BLaER1 (cell line): Measurements from ENCODE around the gene CYP2J2.

Experiments used
- H3K27ac ChIP-seq: shearing (Covaris generic); formaldehyde crosslinking; 2 replicates; pipeline ENCODE4 v1.8.1; 2022
- H3K27me3 ChIP-seq: shearing (Covaris generic); formaldehyde crosslinking; 2 replicates; pipeline ENCODE4 v1.8.1; 2022
- H3K36me3 ChIP-seq: shearing (Covaris generic); formaldehyde crosslinking; 2 replicates; pipeline ENCODE4 v1.8.1; 2022
- H3K4me1 ChIP-seq: shearing (Covaris generic); formaldehyde crosslinking; 2 replicates; pipeline ENCODE4 v1.8.1; 2022
- H3K4me2 ChIP-seq: shearing (Covaris generic); formaldehyde crosslinking; 2 replicates; pipeline ENCODE4 v1.8.1; 2022
- H3K4me3 ChIP-seq: shearing (Covaris generic); formaldehyde crosslinking; 2 replicates; pipeline ENCODE4 v1.8.1; 2022
- H3K9ac ChIP-seq: shearing (Covaris generic); formaldehyde crosslinking; 2 replicates; pipeline ENCODE4 v1.8.1; 2022
- H3K9me3 ChIP-seq: shearing (Covaris generic); formaldehyde crosslinking; 2 replicates; pipeline ENCODE4 v1.8.1; 2022
- H4K20me1 ChIP-seq: shearing (Covaris generic); formaldehyde crosslinking; 2 replicates; pipeline ENCODE4 v1.8.1; 2022
- Cebpa-rat ChIP-seq: shearing (Covaris generic); IDR thresholded peaks from 2 replicates; pipeline ENCODE4 v1.8.1; 2022

CYP2J2 gene

GRCh38 chr1:59900640-59901039, 25.9 kb downstream of the CYP2J2 start:
- Histone ChIP-seq H3K9me3 (no peaks in the 10 kb centered on the region), H3K27ac (no peak overlapping the region), H3K4me3 (no peak overlapping the region), H3K4me2 (no peak overlapping the region), H3K27me3 (no peaks in the 10 kb centered on the region), H3K4me1 (no peaks in the 10 kb centered on the region), H3K36me3 (no peaks in the 10 kb centered on the region), H4K20me1 (no peaks in the 10 kb centered on the region), H3K9ac (no peak overlapping the region)
- no peak for TF ChIP-seq Cebpa-rat

GRCh38 chr1:59898927-59899326, 27.6 kb downstream of the CYP2J2 start:
- Histone ChIP-seq H3K9me3 (no peaks in the 10 kb centered on the region), H4K20me1 (no peaks in the 10 kb centered on the region), H3K4me3 (no peak overlapping the region), H3K36me3 (no peaks in the 10 kb centered on the region), H3K27me3 (no peaks in the 10 kb centered on the region), H3K4me1 (no peaks in the 10 kb centered on the region), H3K4me2 (no peak overlapping the region), H3K27ac (no peak overlapping the region), H3K9ac (no peak overlapping the region)
- no peak for TF ChIP-seq Cebpa-rat

GRCh38 chr1:59897165-59897564, 29.4 kb downstream of the CYP2J2 start:
- H4K20me1 ChIP-seq: no peaks in the 10 kb centered on the region
- no peak for TF ChIP-seq Cebpa-rat

GRCh38 chr1:59892841-59893811, 33.4 kb downstream of the CYP2J2 start:
- no peak overlapping the region for H3K4me2 ChIP-seq
- TF ChIP-seq Cebpa-rat: no peak

More at GRCh38 chr1:59897165-59897564, 29.4 kb downstream of the CYP2J2 start:
- H3K4me3 ChIP-seq: no peak overlapping the region
- no peaks in the 10 kb centered on the region for H3K9me3 ChIP-seq
- no peaks in the 10 kb centered on the region for H3K4me1 ChIP-seq
- no peak overlapping the region for H3K9ac ChIP-seq
- no peaks in the 10 kb centered on the region for H3K27me3 ChIP-seq
- no peak overlapping the region for H3K27ac ChIP-seq
- H3K4me2 ChIP-seq: no peak overlapping the region
- H3K36me3 ChIP-seq: no peaks in the 10 kb centered on the region

GRCh38 chr1:59885160-59885832, 41.3 kb downstream of the CYP2J2 start:
- no peak overlapping the region for H3K9ac ChIP-seq
- no peak for TF ChIP-seq Cebpa-rat
- H3K4me2 ChIP-seq: no peak overlapping the region
- H3K27ac ChIP-seq: no peak overlapping the region
- no peaks in the 10 kb centered on the region for H3K27me3 ChIP-seq
- H3K36me3 ChIP-seq: no peaks in the 10 kb centered on the region
- no peaks in the 10 kb centered on the region for H3K4me1 ChIP-seq
- no peaks in the 10 kb centered on the region for H4K20me1 ChIP-seq
- H3K9me3 ChIP-seq: peaks cover 26% of the 10 kb centered on the region; the same call in 1 of the 2 replicates
- no peak overlapping the region for H3K4me3 ChIP-seq

More at GRCh38 chr1:59892841-59893811, 33.4 kb downstream of the CYP2J2 start:
- H3K4me3 ChIP-seq: no peak overlapping the region
- H4K20me1 ChIP-seq: no peaks in the 10 kb centered on the region
- no peaks in the 10 kb centered on the region for H3K27me3 ChIP-seq
- H3K9ac ChIP-seq: no peak overlapping the region
- peaks cover 27% of the 10 kb centered on the region; the same call in 1 of the 2 replicates for H3K9me3 ChIP-seq
- H3K36me3 ChIP-seq: no peaks in the 10 kb centered on the region
- H3K27ac ChIP-seq: no peak overlapping the region
- no peaks in the 10 kb centered on the region for H3K4me1 ChIP-seq

GRCh38 chr1:59880735-59881134, 45.8 kb downstream of the CYP2J2 start:
- H4K20me1 ChIP-seq: no peaks in the 10 kb centered on the region
- no peak for TF ChIP-seq Cebpa-rat
- H3K27me3 ChIP-seq: no peaks in the 10 kb centered on the region
- no peak overlapping the region for H3K4me2 ChIP-seq
- no peaks in the 10 kb centered on the region for H3K4me1 ChIP-seq
- H3K9me3 ChIP-seq: peaks cover 22% of the 10 kb centered on the region
- H3K36me3 ChIP-seq: no peaks in the 10 kb centered on the region
- H3K9ac ChIP-seq: no peak overlapping the region
- no peak overlapping the region for H3K27ac ChIP-seq
- no peak overlapping the region for H3K4me3 ChIP-seq

GRCh38 chr1:59879996-59880505, 46.5 kb downstream of the CYP2J2 start:
- TF ChIP-seq Cebpa-rat: no peak
- H3K36me3 ChIP-seq: no peaks in the 10 kb centered on the region
- H3K9me3 ChIP-seq: peaks cover 22% of the 10 kb centered on the region
- H3K4me1 ChIP-seq: no peaks in the 10 kb centered on the region
- H4K20me1 ChIP-seq: no peaks in the 10 kb centered on the region
- H3K27ac ChIP-seq: no peak overlapping the region
- H3K27me3 ChIP-seq: no peaks in the 10 kb centered on the region
- H3K4me3 ChIP-seq: no peak overlapping the region
- H3K4me2 ChIP-seq: no peak overlapping the region
- no peak overlapping the region for H3K9ac ChIP-seq

- Histone ChIP-seq H3K4me2 (no peak overlapping the region), H3K27ac (no peak overlapping the region), H4K20me1 (no peaks in the 10 kb centered on the region), H3K36me3 (no peaks in the 10 kb centered on the region), H3K4me3 (no peak overlapping the region), H3K4me1 (no peaks in the 10 kb centered on the region), H3K9me3 (peaks cover 22% of the 10 kb centered on the region), H3K27me3 (no peaks in the 10 kb centered on the region), H3K9ac (no peak overlapping the region)
- TF ChIP-seq Cebpa-rat: no peak
Observed at GRCh38 chr1:59879574-59879973, 47.0 kb downstream of the CYP2J2 start.

GRCh38 chr1:59878370-59878769, 48.2 kb downstream of the CYP2J2 start:
- Histone ChIP-seq H3K27me3 (no peaks in the 10 kb centered on the region), H4K20me1 (no peaks in the 10 kb centered on the region)

More at GRCh38 chr1:59878370-59878769, 48.2 kb downstream of the CYP2J2 start:
- H3K9ac ChIP-seq: no peak overlapping the region
- no peak overlapping the region for H3K27ac ChIP-seq
- no peak for TF ChIP-seq Cebpa-rat
- no peaks in the 10 kb centered on the region for H3K4me1 ChIP-seq
- no peak overlapping the region for H3K4me2 ChIP-seq
- no peaks in the 10 kb centered on the region for H3K36me3 ChIP-seq
- peaks cover 22% of the 10 kb centered on the region for H3K9me3 ChIP-seq
- no peak overlapping the region for H3K4me3 ChIP-seq
